Measurements from ENCODE around the gene NUDT8. TPM values are rescaled to one million over a fixed set of nuclear protein-coding genes. Genes with fewer than 3 reads are reported as not detected.

NUDT8 gene
- total RNA-seq, 1 donor from 2014 or later = 5.8 TPM

DNA sequence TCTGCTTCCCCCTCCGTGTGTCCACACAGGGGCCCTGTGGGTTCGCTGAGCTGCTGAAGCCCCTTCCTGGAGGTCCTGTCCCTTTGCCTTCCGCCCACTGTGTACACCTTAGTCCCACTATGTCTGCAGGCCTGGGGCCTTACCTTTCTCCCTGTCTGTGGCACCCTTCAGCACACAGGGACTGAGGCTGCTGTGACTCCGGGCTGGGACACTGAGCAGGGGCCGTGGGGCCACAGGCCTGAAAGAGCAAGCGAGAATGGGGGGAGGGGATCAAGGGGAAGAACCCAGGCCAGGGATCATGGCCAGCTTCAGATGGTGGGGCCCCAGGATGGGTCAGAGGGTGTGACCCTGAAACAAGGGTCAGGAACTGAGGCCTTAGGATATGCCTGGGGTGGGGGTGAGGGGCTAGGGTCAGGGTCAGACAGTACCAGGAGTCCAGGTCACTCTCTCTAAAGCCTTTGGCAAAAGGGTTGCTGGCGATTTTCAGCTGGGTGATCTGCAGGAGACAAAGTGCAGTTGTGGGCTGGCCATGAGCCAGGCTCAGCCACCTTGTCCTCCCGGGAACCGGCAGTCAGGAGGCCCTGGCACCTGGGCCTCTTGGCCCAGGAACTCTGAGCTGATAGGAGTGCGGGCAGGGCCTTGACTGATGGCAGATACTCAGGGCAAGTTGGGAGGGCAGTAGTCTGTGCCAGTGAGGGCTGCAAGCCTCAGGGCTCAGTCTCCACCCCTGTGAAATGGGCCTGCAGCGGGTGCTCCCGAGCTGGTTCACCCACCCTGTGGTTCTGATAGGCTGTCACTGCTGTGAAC lies 2.6 kb upstream of the NUDT8 start:
- Mint-ChIP-seq H3K27me3 (ENCODE audit: unreplicated experiment) (peaks cover 2% of the 10 kb centered on the region), H3K27ac (ENCODE audit: unreplicated experiment) (no peak overlapping the region), H3K4me1 (ENCODE audit: low read depth, unreplicated experiment) (peaks cover under 1% of the 10 kb centered on the region), H3K4me3 (ENCODE audit: unreplicated experiment) (no peak overlapping the region), H3K36me3 (ENCODE audit: unreplicated experiment) (no peaks in the 10 kb centered on the region), H3K9me3 (ENCODE audit: unreplicated experiment) (peaks cover 4% of the 10 kb centered on the region)
- TF ChIP-seq, protein P1, sequence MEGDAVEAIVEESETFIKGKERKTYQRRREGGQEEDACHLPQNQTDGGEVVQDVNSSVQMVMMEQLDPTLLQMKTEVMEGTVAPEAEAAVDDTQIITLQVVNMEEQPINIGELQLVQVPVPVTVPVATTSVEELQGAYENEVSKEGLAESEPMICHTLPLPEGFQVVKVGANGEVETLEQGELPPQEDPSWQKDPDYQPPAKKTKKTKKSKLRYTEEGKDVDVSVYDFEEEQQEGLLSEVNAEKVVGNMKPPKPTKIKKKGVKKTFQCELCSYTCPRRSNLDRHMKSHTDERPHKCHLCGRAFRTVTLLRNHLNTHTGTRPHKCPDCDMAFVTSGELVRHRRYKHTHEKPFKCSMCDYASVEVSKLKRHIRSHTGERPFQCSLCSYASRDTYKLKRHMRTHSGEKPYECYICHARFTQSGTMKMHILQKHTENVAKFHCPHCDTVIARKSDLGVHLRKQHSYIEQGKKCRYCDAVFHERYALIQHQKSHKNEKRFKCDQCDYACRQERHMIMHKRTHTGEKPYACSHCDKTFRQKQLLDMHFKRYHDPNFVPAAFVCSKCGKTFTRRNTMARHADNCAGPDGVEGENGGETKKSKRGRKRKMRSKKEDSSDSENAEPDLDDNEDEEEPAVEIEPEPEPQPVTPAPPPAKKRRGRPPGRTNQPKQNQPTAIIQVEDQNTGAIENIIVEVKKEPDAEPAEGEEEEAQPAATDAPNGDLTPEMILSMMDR (IDR thresholded peaks at IDR 0.05; ENCODE audit: partially characterized antibody, unreplicated experiment) = no peak
- DNase-seq = no peak

DNA sequence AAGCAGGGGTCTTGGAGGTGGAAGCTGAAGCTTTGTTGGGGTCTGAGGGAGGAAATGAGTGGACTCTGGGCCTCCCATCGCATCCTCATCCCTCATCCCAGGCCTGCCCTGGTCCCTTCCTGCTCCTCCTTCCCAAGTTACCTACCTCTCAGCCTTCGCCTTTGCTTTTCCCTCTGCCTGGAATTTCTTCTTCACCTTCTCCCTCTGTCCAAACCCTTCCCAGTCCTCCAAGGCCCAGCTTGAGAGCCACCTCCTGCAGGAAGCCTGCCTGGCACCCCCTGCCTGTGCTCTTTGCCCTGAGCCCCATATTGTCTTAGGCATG lies 2.1 kb upstream of the NUDT8 start:
- TF ChIP-seq, protein P1 (IDR thresholded peaks at IDR 0.05; ENCODE audit: partially characterized antibody, unreplicated experiment) = no peak
- Mint-ChIP-seq H3K27ac (ENCODE audit: unreplicated experiment) (no peak overlapping the region), H3K4me1 (ENCODE audit: low read depth, unreplicated experiment) (peaks cover 2% of the 10 kb centered on the region), H3K4me3 (ENCODE audit: unreplicated experiment) (no peak overlapping the region), H3K9me3 (ENCODE audit: unreplicated experiment) (peaks cover 4% of the 10 kb centered on the region), H3K36me3 (ENCODE audit: unreplicated experiment) (no peaks in the 10 kb centered on the region), H3K27me3 (ENCODE audit: unreplicated experiment) (peaks cover 3% of the 10 kb centered on the region)
- no peak for DNase-seq

DNA sequence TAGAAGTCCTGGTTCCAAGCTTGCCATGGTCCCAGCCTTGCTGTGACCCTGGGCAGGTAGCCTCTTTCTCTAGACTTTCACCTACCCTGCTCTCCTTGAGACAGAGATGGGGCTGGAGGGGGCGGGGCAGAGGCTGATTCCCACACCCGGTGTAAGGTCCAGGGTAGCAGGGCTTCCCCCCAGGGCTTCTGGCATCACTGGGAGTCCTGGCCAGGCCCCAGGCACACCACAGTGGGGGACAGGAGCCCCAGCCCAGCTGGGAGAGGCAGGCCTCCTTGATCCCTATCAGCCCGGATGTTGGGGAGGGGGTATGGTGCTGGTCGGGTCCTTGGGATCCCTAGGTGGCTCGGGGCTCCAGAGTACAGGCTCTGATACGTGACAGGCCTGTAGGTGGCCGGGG lies 1.7 kb upstream of the NUDT8 start:
- H3K27me3 Mint-ChIP-seq (ENCODE audit: unreplicated experiment) = peaks cover 5% of the 10 kb centered on the region
- H3K27ac Mint-ChIP-seq (ENCODE audit: unreplicated experiment) = no peak overlapping the region
- no peaks in the 10 kb centered on the region for H3K36me3 Mint-ChIP-seq (ENCODE audit: unreplicated experiment)
- H3K4me1 Mint-ChIP-seq (ENCODE audit: low read depth, unreplicated experiment) = peaks cover 2% of the 10 kb centered on the region
- peaks cover 4% of the 10 kb centered on the region for H3K9me3 Mint-ChIP-seq (ENCODE audit: unreplicated experiment)
- no peak overlapping the region for H3K4me3 Mint-ChIP-seq (ENCODE audit: unreplicated experiment)
- TF ChIP-seq, protein P1 (IDR thresholded peaks at IDR 0.05; ENCODE audit: partially characterized antibody, unreplicated experiment) = no peak
- DNase-seq = no peak

DNA sequence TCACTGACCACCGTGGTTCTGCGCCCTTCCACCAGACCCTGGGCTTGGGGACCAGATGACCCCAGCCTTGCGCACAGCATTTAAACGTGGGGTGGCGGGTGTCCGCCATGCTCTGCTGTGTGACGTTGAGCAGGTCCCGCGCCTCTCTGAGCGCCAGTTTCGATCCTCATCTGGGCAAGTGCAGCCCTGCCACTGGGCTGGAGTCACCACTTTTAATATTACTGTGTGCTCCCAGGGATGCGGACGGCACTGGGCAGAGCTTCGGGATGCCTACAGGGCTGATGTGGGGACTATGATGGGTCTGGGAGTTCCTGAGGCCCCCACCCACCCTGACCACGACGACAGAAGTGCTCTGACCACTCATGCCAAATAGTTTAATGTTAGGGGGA lies 1.2 kb upstream of the NUDT8 start:
- peaks cover 5% of the 10 kb centered on the region for H3K27me3 Mint-ChIP-seq (ENCODE audit: unreplicated experiment)
- peaks cover 2% of the 10 kb centered on the region for H3K4me1 Mint-ChIP-seq (ENCODE audit: low read depth, unreplicated experiment)
- no peaks in the 10 kb centered on the region for H3K36me3 Mint-ChIP-seq (ENCODE audit: unreplicated experiment)
- DNase-seq = no peak
- peaks cover 4% of the 10 kb centered on the region for H3K9me3 Mint-ChIP-seq (ENCODE audit: unreplicated experiment)
- H3K27ac Mint-ChIP-seq (ENCODE audit: unreplicated experiment) = peak overlapping the region; percentile 74
- TF ChIP-seq, protein P1 (IDR thresholded peaks at IDR 0.05; ENCODE audit: partially characterized antibody, unreplicated experiment) = peak; percentile 47
- peak overlapping the region; percentile 88 for H3K4me3 Mint-ChIP-seq (ENCODE audit: unreplicated experiment)

DNA sequence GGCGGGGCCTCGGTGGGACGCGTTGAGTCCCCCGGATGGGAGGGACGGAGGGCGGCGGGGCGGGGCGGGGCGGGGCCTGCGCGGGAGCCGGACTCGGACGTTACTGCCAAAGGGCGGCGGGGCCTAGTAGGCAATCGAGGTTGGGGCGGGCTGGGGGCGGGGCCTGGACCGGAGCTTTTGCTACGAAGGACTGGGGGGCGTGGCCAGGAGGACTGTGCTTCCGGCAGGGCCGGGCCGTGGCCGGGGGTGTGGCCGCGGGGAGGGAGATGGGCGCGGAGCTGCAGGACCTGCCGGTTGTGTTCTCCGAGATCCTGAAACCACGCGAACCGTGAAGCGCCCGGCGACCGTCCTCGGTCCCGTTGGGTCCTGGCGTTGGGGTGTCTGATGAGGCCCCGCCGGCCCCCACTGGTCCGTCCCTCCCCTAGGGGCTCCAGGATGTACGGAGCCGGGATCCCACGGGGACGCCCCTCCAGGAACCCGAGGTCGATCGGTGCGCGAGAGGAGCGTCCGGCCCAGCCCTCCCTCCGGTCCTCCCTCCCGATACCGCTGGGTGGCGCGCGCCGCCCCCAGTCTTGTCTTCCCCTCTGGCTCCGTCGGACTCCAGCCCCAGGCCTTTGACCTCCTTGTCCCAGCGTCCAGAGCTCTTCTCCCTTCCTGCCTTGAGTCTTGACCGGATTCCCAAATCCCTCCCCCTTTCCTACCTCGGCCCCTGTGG lies 648 bp upstream of the NUDT8 start:
- no peaks in the 10 kb centered on the region for H3K36me3 Mint-ChIP-seq (ENCODE audit: unreplicated experiment)
- DNase-seq = peak; percentile 99
- peak overlapping the region; percentile 74 for H3K27ac Mint-ChIP-seq (ENCODE audit: unreplicated experiment)
- H3K4me3 Mint-ChIP-seq (ENCODE audit: unreplicated experiment) = peak overlapping the region; percentile 88
- peaks cover 2% of the 10 kb centered on the region for H3K4me1 Mint-ChIP-seq (ENCODE audit: low read depth, unreplicated experiment)
- H3K27me3 Mint-ChIP-seq (ENCODE audit: unreplicated experiment) = peaks cover 3% of the 10 kb centered on the region
- TF ChIP-seq, protein P1 (IDR thresholded peaks at IDR 0.05; ENCODE audit: partially characterized antibody, unreplicated experiment) = peak; percentile 83
- peaks cover 2% of the 10 kb centered on the region for H3K9me3 Mint-ChIP-seq (ENCODE audit: unreplicated experiment)
